RWPE2 (cell line): ENCODE results near the gene ARL5B.
A peak's percentile ranks its signal among the peaks of the same experiment; 100 is the strongest.
"Not testable (repeated sequence)": the region's sequence is repeated elsewhere in the genome, so short reads cannot be mapped to it uniquely, and the experiment has no call there.

Source experiments
- ATAC-seq: fragments of 200-7000 bp; cut with Tn5 transposase; 3 replicates; pipeline ENCODE4 v1.9.1; 2021; ENCODE audit warnings: low read depth
- DNase-seq: peaks from one replicate; pipeline ENCODE4 v3.0.0-alpha.2; 2020; ENCODE audit warnings: low spot score
- H3K27ac ChIP-seq: fragments of 450-650 bp; 2 replicates; pipeline ENCODE4 v1.5.1; 2017; ENCODE audit warnings: mild to moderate bottlenecking; ENCODE audit not compliant: poor library complexity, severe bottlenecking
- H3K27me3 ChIP-seq: fragments of 250-450 bp; sonication (Bioruptor Pico); 2 replicates; pipeline ENCODE4 v1.5.1; 2021; ENCODE audit warnings: mild to moderate bottlenecking, moderate library complexity; ENCODE audit not compliant: insufficient read depth, poor library complexity, severe bottlenecking
- H3K36me3 ChIP-seq: fragments of 250-450 bp; sonication (Bioruptor Pico); 2 replicates; pipeline ENCODE4 v1.5.1; 2020; ENCODE audit warnings: low read depth, mild to moderate bottlenecking, moderate library complexity
- H3K4me1 ChIP-seq: fragments of 250-450 bp; sonication (Bioruptor Pico); 2 replicates; pipeline ENCODE4 v1.5.1; 2021; ENCODE audit warnings: mild to moderate bottlenecking, moderate library complexity; ENCODE audit not compliant: insufficient read depth, poor library complexity, severe bottlenecking
- H3K4me3 ChIP-seq: fragments of 250-450 bp; sonication (Bioruptor Pico); 2 replicates; pipeline ENCODE4 v1.5.1; 2021; ENCODE audit warnings: mild to moderate bottlenecking, moderate library complexity; ENCODE audit not compliant: severe bottlenecking
- H3K9me3 ChIP-seq: fragments of 250-450 bp; sonication (Bioruptor Pico); 2 replicates; pipeline ENCODE4 v1.5.1; 2021; ENCODE audit warnings: mild to moderate bottlenecking, moderate library complexity; ENCODE audit not compliant: severe bottlenecking
- TF ChIP-seq, protein P1 (sequence below): fragments of 450-650 bp; IDR thresholded peaks from one replicate; pipeline ENCODE4 v1.5.1; 2017; ENCODE audit warnings: mild to moderate bottlenecking, moderate library complexity; ENCODE audit not compliant: poor library complexity, severe bottlenecking

The ARL5B gene

DNA sequence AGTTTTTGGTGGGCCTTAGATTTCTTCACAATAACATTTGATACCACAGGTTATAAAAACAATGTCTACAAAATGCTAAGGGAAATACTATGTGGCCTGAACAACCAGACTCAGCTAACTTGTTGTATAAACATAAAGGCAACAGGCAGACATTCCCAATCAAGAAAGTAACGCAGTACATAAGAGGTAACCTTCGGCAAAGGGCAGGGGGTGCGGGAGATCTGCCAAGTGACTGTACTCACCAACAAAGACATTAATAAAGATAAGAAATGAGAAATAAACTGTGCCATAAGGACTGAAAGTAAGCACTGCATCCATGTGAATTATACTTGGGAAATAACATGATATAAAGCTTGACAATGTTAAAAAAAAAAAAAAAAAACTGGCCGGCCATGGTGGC lies 23.2 kb upstream of the ARL5B start:
- TF ChIP-seq, protein P1, sequence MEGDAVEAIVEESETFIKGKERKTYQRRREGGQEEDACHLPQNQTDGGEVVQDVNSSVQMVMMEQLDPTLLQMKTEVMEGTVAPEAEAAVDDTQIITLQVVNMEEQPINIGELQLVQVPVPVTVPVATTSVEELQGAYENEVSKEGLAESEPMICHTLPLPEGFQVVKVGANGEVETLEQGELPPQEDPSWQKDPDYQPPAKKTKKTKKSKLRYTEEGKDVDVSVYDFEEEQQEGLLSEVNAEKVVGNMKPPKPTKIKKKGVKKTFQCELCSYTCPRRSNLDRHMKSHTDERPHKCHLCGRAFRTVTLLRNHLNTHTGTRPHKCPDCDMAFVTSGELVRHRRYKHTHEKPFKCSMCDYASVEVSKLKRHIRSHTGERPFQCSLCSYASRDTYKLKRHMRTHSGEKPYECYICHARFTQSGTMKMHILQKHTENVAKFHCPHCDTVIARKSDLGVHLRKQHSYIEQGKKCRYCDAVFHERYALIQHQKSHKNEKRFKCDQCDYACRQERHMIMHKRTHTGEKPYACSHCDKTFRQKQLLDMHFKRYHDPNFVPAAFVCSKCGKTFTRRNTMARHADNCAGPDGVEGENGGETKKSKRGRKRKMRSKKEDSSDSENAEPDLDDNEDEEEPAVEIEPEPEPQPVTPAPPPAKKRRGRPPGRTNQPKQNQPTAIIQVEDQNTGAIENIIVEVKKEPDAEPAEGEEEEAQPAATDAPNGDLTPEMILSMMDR, result no peak

DNA sequence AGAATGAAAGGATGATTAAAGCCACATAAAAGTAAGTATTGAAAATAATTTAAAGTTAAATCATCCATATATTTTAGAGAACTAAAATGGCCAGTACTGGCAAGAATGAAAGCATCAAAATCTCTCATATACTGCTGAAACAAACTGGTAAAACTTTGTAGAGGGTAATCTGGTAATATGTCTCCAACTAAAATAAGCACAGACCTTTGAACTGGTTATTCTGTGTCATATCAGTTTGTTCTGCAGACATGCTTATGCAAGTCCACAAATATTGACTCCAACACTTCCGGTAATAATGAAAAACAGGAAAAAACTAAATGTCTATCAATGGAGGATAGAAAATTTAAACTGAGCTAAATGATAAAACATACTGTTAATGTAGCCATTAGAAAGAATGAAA lies 21.8 kb upstream of the ARL5B start:
- H3K27ac ChIP-seq, H3K4me3 ChIP-seq, H3K4me1 ChIP-seq, H3K36me3 ChIP-seq, H3K27me3 ChIP-seq, ATAC-seq, H3K9me3 ChIP-seq, DNase-seq: not testable (repeated sequence)

More for the DNA sequence above, 23.2 kb upstream of the ARL5B start:
- no peaks in the 10 kb centered on the region for H3K27me3 ChIP-seq
- DNase-seq (no peak), ATAC-seq (no peak)
- H3K4me3 ChIP-seq, result no peak overlapping the region
- H3K27ac ChIP-seq, result no peak overlapping the region
- H3K4me1 ChIP-seq, result no peaks in the 10 kb centered on the region
- peaks cover 7% of the 10 kb centered on the region; the same call in 1 of the 2 replicates for H3K36me3 ChIP-seq
- H3K9me3 ChIP-seq, result no peaks in the 10 kb centered on the region

DNA sequence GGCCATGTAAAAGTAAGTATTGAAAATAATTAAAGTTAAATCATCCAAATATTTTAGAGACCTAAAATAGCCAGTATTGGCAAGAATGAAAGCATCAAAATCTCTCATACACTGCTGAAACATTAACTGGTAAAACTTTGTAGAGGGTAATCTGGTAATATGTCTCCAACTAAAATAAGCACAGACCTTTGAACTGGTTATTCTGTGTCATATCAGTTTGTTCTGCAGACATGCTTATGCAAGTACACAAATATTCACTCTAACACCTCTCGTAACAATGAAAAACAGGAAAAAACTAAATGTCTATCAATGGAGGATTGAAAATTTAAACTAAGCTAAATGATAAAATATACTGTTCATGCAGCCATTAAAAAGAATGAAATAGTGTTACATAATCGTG lies 19.5 kb upstream of the ARL5B start:
- ATAC-seq, H3K27ac ChIP-seq, H3K4me1 ChIP-seq, H3K9me3 ChIP-seq, H3K27me3 ChIP-seq, H3K4me3 ChIP-seq, DNase-seq: not testable (repeated sequence)
- H3K36me3 ChIP-seq, result peaks cover 13% of the 10 kb centered on the region; the same call in 1 of the 2 replicates

DNA sequence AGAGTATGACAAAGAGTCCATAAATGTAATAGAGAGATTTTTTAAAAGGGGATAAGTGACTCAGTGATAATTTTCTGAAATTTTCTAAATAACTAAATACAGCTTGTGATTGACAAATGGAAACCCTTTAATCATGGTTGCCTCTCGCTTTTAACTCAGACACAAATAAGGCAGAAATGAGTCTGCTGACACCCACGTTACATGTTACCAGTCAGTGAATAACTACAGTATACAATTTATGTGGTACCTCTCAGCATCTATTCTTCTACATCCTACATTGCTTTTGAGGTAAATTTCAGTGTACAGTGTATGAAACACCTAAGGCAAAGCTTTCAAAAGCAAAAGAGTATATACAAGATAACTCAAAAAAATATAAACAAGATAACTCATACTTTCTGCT lies 12.1 kb upstream of the ARL5B start:
- Histone ChIP-seq H3K4me1 (peaks cover 14% of the 10 kb centered on the region), H3K36me3 (peaks cover 22% of the 10 kb centered on the region), H3K9me3 (no peaks in the 10 kb centered on the region), H3K27ac (no peak overlapping the region), H3K27me3 (no peaks in the 10 kb centered on the region), H3K4me3 (no peak overlapping the region)
- TF ChIP-seq, protein P1, result no peak
- DNase-seq (no peak), ATAC-seq (no peak)

DNA sequence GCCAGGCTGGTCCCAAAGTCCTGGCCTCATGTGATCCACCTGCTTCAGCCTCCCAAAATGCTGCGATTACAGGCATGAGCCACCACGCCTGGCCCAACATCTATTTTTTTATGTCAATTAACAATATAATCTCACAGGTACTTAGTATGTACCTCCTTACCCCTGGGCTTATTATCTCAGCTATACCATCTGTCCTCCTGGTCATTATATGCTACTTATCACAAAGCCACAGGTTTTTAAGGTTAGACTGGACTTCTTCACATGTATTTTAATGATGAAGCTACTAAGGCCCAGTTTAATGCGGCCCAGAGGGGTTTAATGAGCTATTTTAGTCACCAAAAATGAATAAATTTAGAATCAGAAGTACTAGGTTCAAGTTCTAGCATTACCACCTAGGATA lies 11.3 kb upstream of the ARL5B start:
- H3K4me3 ChIP-seq, result no peak overlapping the region
- no peaks in the 10 kb centered on the region for H3K27me3 ChIP-seq
- no peaks in the 10 kb centered on the region for H3K9me3 ChIP-seq
- no peak overlapping the region for H3K27ac ChIP-seq
- DNase-seq (no peak), ATAC-seq (no peak)
- TF ChIP-seq, protein P1, result no peak
- peaks cover 17% of the 10 kb centered on the region for H3K36me3 ChIP-seq
- H3K4me1 ChIP-seq, result peaks cover 14% of the 10 kb centered on the region

DNA sequence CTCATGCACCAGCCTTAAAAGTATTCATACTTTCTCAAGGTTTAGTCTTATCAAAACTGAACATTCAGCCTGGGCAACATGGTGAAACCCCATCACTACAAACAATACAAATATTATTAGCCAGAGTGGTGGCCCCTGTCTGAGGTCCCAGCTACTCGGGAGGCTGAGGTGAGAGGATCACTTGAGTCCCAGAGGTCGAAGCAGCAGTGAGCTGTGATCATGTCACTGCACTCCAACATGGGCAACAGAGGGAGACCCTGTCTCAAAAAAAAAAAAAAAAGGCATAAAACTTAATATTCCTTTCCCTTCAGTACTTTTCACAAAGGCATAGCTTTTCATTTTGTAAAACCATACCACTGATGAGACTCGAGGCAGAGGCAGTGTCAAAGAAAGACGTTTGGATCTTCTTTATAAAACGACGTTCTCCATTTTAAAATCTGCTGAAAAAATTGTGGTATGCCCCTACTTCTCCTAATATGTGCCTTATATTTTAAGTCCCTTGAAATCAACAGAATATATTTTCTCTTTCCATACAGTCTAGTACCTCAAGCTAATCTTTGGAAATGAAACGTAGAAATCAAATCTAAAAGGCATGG lies 9.8 kb upstream of the ARL5B start:
- no peak for ATAC-seq

More for the DNA sequence above, 9.8 kb upstream of the ARL5B start:
- H3K4me1 ChIP-seq, result peaks cover 14% of the 10 kb centered on the region
- peak overlapping the region; percentile 54 for H3K4me3 ChIP-seq
- no peak for DNase-seq
- H3K27me3 ChIP-seq, result no peaks in the 10 kb centered on the region
- no peaks in the 10 kb centered on the region for H3K9me3 ChIP-seq
- no peak overlapping the region for H3K27ac ChIP-seq
- TF ChIP-seq, protein P1, result no peak
- H3K36me3 ChIP-seq, result peaks cover 17% of the 10 kb centered on the region
